ENCODE measurements around the gene CENPT.

CENPT gene

GRCh38 chr16:67878846-67879245, 31.4 kb upstream of the CENPT start:
- TF ChIP-seq CTCF (conservative IDR thresholded peaks at IDR 0.05; ENCODE audit: low read depth), result no peak
- CTCF ChIA-PET, result interaction anchor here (0.6 to 1.4 kb wide), 3 partner anchors 50 to 324 kb away, joined by 3 read pairs; no protein-coding TSS in a partner anchor

GRCh38 chr16:67878232-67878631, 30.7 kb upstream of the CENPT start:
- TF ChIP-seq CTCF (conservative IDR thresholded peaks at IDR 0.05; ENCODE audit: low read depth), result no peak
- CTCF ChIA-PET, result interaction anchor here (0.6 to 1.4 kb wide), 3 partner anchors 51 to 323 kb away, joined by 3 read pairs; no protein-coding TSS in a partner anchor
- H3K27ac ChIP-seq, result no peak overlapping the region
- DNase-seq (ENCODE audit: low spot score), result no peak
- POLR2A ChIA-PET (ENCODE audit: low non-redundant PET), result no interaction called here

More at GRCh38 chr16:67878846-67879245, 31.4 kb upstream of the CENPT start:
- POLR2A ChIA-PET (ENCODE audit: low non-redundant PET), result no interaction called here
- DNase-seq (ENCODE audit: low spot score), result no peak
- H3K27ac ChIP-seq, result no peak overlapping the region

GRCh38 chr16:67877064-67877463, 29.6 kb upstream of the CENPT start:
- ChIA-PET POLR2A (ENCODE audit: low non-redundant PET) (no interaction called here), CTCF (interaction anchor here (0.7 kb wide), 1 partner anchor 42 kb away, joined by 4 read pairs; no protein-coding TSS in a partner anchor)
- no peak for TF ChIP-seq CTCF (conservative IDR thresholded peaks at IDR 0.05; ENCODE audit: low read depth)
- no peak for DNase-seq (ENCODE audit: low spot score)
- no peak overlapping the region for H3K27ac ChIP-seq

- POLR2A ChIA-PET (ENCODE audit: low non-redundant PET), result no interaction called here
- TF ChIP-seq CTCF (conservative IDR thresholded peaks at IDR 0.05; ENCODE audit: low read depth), result no peak
- CTCF ChIA-PET, result interaction anchor here (0.8 to 1.4 kb wide), 2 partner anchors 9 to 36 kb away, joined by 3 to 7 read pairs; no protein-coding TSS in a partner anchor
- no peak for DNase-seq (ENCODE audit: low spot score)
- H3K27ac ChIP-seq, result peak overlapping the region; percentile 79
Observed at GRCh38 chr16:67874372-67874771, 26.9 kb upstream of the CENPT start.

GRCh38 chr16:67873435-67874370, 26.2 kb upstream of the CENPT start:
- POLR2A ChIA-PET (ENCODE audit: low non-redundant PET), result no interaction called here
- no peak for TF ChIP-seq CTCF (conservative IDR thresholded peaks at IDR 0.05; ENCODE audit: low read depth)
- DNase-seq (ENCODE audit: low spot score), result no peak
- CTCF ChIA-PET, result interaction anchor here (0.6 to 1.4 kb wide), 5 partner anchors 8 to 143 kb away, joined by 3 to 7 read pairs (median 4); no protein-coding TSS in a partner anchor
- peak overlapping the region; percentile 79 for H3K27ac ChIP-seq

- ChIA-PET POLR2A (ENCODE audit: low non-redundant PET) (no interaction called here), CTCF (interaction anchor here (0.6 to 1.7 kb wide), 5 partner anchors 9 to 142 kb away, joined by 3 to 7 read pairs (median 6); partner anchors contain the start of gene NRN1L)
- peak within 1 kb of the TSS; percentile 79 for H3K27ac ChIP-seq
- TF ChIP-seq CTCF (conservative IDR thresholded peaks at IDR 0.05; ENCODE audit: low read depth), result no peak
- peak; percentile 89 for DNase-seq (ENCODE audit: low spot score)
Observed at GRCh38 chr16:67872631-67873434, 25.3 kb upstream of the CENPT start, which contains the start of gene EDC4. Gene EDC4, plus strand, starts transcription at chr16:67873052. Its CDS starts 210 bp downstream, at chr16:67873262.
